ENCODE measurements around the gene SPRR2B. TPM values are rescaled to one million over a fixed set of nuclear protein-coding genes. Genes with fewer than 3 reads are reported as not detected.
"Not testable (repeated sequence)": the region's sequence is repeated elsewhere in the genome, so short reads cannot be mapped to it uniquely, and the experiment has no call there.

The SPRR2B gene
- polyA plus RNA-seq, 1 donor from 2014 or later: not detected

GRCh38 chr1:153058826-153059784 lies 12.3 kb downstream of the SPRR2B start:
- Histone ChIP-seq H3K4me2 (ENCODE audit: low read length) (no peak overlapping the region), H3K9me3 (ENCODE audit: low read length) (no peaks in the 10 kb centered on the region), H3K9me2 (ENCODE audit: insufficient read depth, low read length) (no peaks in the 10 kb centered on the region), H3F3A (ENCODE audit: insufficient read depth, low read length, poor library complexity, severe bottlenecking) (no peaks in the 10 kb centered on the region), H4K20me1 (ENCODE audit: insufficient read depth) (no peaks in the 10 kb centered on the region), H3K9ac (ENCODE audit: low read length) (no peak overlapping the region), H3K27ac (ENCODE audit: low read length) (no peak overlapping the region), H2AFZ (ENCODE audit: low read depth, low read length) (no peak overlapping the region), H3K79me2 (replicated peaks; ENCODE audit: insufficient read depth, low read length) (no peaks in the 10 kb centered on the region), H3K36me3 (ENCODE audit: insufficient read depth, low read length) (no peaks in the 10 kb centered on the region), H3K27me3 (ENCODE audit: insufficient read depth, low read depth, low read length) (no peaks in the 10 kb centered on the region), H3K4me3 (ENCODE audit: low read length) (no peak overlapping the region)
- TF ChIP-seq, protein P1, sequence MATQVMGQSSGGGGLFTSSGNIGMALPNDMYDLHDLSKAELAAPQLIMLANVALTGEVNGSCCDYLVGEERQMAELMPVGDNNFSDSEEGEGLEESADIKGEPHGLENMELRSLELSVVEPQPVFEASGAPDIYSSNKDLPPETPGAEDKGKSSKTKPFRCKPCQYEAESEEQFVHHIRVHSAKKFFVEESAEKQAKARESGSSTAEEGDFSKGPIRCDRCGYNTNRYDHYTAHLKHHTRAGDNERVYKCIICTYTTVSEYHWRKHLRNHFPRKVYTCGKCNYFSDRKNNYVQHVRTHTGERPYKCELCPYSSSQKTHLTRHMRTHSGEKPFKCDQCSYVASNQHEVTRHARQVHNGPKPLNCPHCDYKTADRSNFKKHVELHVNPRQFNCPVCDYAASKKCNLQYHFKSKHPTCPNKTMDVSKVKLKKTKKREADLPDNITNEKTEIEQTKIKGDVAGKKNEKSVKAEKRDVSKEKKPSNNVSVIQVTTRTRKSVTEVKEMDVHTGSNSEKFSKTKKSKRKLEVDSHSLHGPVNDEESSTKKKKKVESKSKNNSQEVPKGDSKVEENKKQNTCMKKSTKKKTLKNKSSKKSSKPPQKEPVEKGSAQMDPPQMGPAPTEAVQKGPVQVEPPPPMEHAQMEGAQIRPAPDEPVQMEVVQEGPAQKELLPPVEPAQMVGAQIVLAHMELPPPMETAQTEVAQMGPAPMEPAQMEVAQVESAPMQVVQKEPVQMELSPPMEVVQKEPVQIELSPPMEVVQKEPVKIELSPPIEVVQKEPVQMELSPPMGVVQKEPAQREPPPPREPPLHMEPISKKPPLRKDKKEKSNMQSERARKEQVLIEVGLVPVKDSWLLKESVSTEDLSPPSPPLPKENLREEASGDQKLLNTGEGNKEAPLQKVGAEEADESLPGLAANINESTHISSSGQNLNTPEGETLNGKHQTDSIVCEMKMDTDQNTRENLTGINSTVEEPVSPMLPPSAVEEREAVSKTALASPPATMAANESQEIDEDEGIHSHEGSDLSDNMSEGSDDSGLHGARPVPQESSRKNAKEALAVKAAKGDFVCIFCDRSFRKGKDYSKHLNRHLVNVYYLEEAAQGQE (IDR thresholded peaks at IDR 0.05; ENCODE audit: borderline replicate concordance): no peak

DNA sequence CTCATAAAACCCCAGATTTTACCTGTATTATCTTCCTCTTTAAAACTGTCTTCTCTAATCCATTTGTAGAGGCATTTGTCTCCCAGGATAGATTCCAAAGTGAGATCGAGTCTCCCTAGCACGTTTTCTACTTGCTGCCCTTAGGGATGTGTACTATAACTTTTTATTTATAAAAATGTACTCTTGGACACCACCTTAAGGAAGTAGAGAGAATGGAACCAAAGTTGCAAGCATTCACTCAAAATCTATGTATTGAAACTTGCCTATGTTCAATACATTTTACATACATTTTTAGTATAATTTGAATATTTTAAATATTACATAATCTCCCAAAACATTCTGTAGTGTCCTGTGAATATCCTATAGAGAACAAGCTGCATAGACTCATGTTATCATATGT lies 13.3 kb downstream of the SPRR2B start:
- Histone ChIP-seq H2AFZ (ENCODE audit: low read depth, low read length) (no peak overlapping the region), H3K9ac (ENCODE audit: low read length) (no peak overlapping the region), H3K9me3 (ENCODE audit: low read length) (no peaks in the 10 kb centered on the region), H3K79me2 (replicated peaks; ENCODE audit: insufficient read depth, low read length) (no peaks in the 10 kb centered on the region), H3K4me2 (ENCODE audit: low read length) (no peak overlapping the region), H3K9me2 (ENCODE audit: insufficient read depth, low read length) (no peaks in the 10 kb centered on the region), H3K36me3 (ENCODE audit: insufficient read depth, low read length) (no peaks in the 10 kb centered on the region), H3K27ac (ENCODE audit: low read length) (no peak overlapping the region), H3K4me3 (ENCODE audit: low read length) (no peak overlapping the region), H4K20me1 (ENCODE audit: insufficient read depth) (no peaks in the 10 kb centered on the region), H3K27me3 (ENCODE audit: insufficient read depth, low read depth, low read length) (no peaks in the 10 kb centered on the region), H3F3A (ENCODE audit: insufficient read depth, low read length, poor library complexity, severe bottlenecking) (no peaks in the 10 kb centered on the region)
- TF ChIP-seq SMC3 (conservative IDR thresholded peaks at IDR 0.05; ENCODE audit: poor library complexity) (no peak), EZH2 (IDR thresholded peaks at IDR 0.05; ENCODE audit: borderline replicate concordance, insufficient read depth, low read length, poor library complexity, severe bottlenecking) (no peak)

- no peaks in the 10 kb centered on the region for H3K79me2 ChIP-seq (replicated peaks; ENCODE audit: insufficient read depth, low read length)
- no peaks in the 10 kb centered on the region for H3K9me2 ChIP-seq (ENCODE audit: insufficient read depth, low read length)
- H3K9me3 ChIP-seq (ENCODE audit: low read length): no peaks in the 10 kb centered on the region
- no peaks in the 10 kb centered on the region for H3F3A ChIP-seq (ENCODE audit: insufficient read depth, low read length, poor library complexity, severe bottlenecking)
- no peaks in the 10 kb centered on the region for H4K20me1 ChIP-seq (ENCODE audit: insufficient read depth)
- H3K36me3 ChIP-seq (ENCODE audit: insufficient read depth, low read length): no peaks in the 10 kb centered on the region
- no peak for TF ChIP-seq RAD21 (conservative IDR thresholded peaks at IDR 0.05)
- TF ChIP-seq EZH2 (IDR thresholded peaks at IDR 0.05; ENCODE audit: borderline replicate concordance, insufficient read depth, low read length, poor library complexity, severe bottlenecking): no peak
- TF ChIP-seq, protein P2, sequence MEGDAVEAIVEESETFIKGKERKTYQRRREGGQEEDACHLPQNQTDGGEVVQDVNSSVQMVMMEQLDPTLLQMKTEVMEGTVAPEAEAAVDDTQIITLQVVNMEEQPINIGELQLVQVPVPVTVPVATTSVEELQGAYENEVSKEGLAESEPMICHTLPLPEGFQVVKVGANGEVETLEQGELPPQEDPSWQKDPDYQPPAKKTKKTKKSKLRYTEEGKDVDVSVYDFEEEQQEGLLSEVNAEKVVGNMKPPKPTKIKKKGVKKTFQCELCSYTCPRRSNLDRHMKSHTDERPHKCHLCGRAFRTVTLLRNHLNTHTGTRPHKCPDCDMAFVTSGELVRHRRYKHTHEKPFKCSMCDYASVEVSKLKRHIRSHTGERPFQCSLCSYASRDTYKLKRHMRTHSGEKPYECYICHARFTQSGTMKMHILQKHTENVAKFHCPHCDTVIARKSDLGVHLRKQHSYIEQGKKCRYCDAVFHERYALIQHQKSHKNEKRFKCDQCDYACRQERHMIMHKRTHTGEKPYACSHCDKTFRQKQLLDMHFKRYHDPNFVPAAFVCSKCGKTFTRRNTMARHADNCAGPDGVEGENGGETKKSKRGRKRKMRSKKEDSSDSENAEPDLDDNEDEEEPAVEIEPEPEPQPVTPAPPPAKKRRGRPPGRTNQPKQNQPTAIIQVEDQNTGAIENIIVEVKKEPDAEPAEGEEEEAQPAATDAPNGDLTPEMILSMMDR (IDR thresholded peaks at IDR 0.05; ENCODE audit: poor library complexity, severe bottlenecking): no peak
- TF ChIP-seq POLR2AphosphoS5 (IDR thresholded peaks at IDR 0.05): no peak
- no peak for TF ChIP-seq TAF1 (IDR thresholded peaks at IDR 0.05; ENCODE audit: low read depth)
- TF ChIP-seq MXI1 (conservative IDR thresholded peaks at IDR 0.05; ENCODE audit: poor library complexity, severe bottlenecking): no peak
- no peaks in the 10 kb centered on the region for H3K27me3 ChIP-seq (ENCODE audit: insufficient read depth, low read depth, low read length)
- no peak within 1 kb of the TSS for H3K27ac ChIP-seq (ENCODE audit: low read length)
- no peak within 1 kb of the TSS for H2AFZ ChIP-seq (ENCODE audit: low read depth, low read length)
- no peak within 1 kb of the TSS for H3K4me2 ChIP-seq (ENCODE audit: low read length)
- H3K4me3 ChIP-seq (ENCODE audit: low read length): no peak within 1 kb of the TSS
- no peak within 1 kb of the TSS for H3K9ac ChIP-seq (ENCODE audit: low read length)
Measured at GRCh38 chr1:153057375-153057774, 14.0 kb downstream of the SPRR2B start, which contains the start of gene SPRR2A. TSS of gene SPRR2A (minus strand) at chr1:153057512. CDS start at chr1:153056735, 777 bp downstream.

DNA sequence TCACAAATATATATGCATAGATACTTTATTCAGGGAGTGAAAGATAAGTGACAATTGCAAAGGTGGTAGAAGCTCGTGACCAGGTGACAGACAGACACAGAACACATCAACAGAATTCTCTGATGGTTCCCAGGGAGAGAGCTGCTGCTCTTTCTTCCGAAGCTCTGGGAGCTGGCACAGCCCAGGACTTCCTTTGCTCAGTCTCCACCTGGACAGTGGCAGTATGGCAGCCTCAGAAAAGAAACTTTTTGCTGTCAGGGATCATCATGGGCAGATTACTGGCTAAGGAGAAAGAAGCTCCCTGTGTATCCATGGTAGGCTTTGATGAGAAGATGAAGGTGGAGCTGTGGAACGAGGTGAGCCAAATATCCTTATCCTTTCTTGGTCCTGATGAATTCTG lies 15.3 kb downstream of the SPRR2B start:
- not testable (repeated sequence) for H3K27me3 ChIP-seq (ENCODE audit: insufficient read depth, low read depth, low read length); H3K4me2 ChIP-seq (ENCODE audit: low read length); H3K9ac ChIP-seq (ENCODE audit: low read length); H4K20me1 ChIP-seq (ENCODE audit: insufficient read depth); H3F3A ChIP-seq (ENCODE audit: insufficient read depth, low read length, poor library complexity, severe bottlenecking); H3K9me3 ChIP-seq (ENCODE audit: low read length); H3K79me2 ChIP-seq (replicated peaks; ENCODE audit: insufficient read depth, low read length); H2AFZ ChIP-seq (ENCODE audit: low read depth, low read length); H3K27ac ChIP-seq (ENCODE audit: low read length); H3K4me3 ChIP-seq (ENCODE audit: low read length); H3K36me3 ChIP-seq (ENCODE audit: insufficient read depth, low read length); H3K9me2 ChIP-seq (ENCODE audit: insufficient read depth, low read length)
